GM19099 (cell line): Measurements from ENCODE around the gene PPM1L.

Experiments used
- POLR2A ChIP-seq: IDR thresholded peaks from 3 replicates; pipeline ENCODE4 v1.6.1; 2011; ENCODE audit warnings: low read depth; ENCODE audit not compliant: insufficient read length; ENCODE audit errors: extremely low read depth

PPM1L gene

GRCh38 chr3:160851629-160852210, 95.7 kb downstream of the PPM1L start:
- no peak for TF ChIP-seq POLR2A

- no peak for TF ChIP-seq POLR2A
Measured at GRCh38 chr3:160852856-160853255, 96.8 kb downstream of the PPM1L start.

- TF ChIP-seq POLR2A = no peak
Measured at GRCh38 chr3:160856450-160856849, 100.4 kb downstream of the PPM1L start.

DNA sequence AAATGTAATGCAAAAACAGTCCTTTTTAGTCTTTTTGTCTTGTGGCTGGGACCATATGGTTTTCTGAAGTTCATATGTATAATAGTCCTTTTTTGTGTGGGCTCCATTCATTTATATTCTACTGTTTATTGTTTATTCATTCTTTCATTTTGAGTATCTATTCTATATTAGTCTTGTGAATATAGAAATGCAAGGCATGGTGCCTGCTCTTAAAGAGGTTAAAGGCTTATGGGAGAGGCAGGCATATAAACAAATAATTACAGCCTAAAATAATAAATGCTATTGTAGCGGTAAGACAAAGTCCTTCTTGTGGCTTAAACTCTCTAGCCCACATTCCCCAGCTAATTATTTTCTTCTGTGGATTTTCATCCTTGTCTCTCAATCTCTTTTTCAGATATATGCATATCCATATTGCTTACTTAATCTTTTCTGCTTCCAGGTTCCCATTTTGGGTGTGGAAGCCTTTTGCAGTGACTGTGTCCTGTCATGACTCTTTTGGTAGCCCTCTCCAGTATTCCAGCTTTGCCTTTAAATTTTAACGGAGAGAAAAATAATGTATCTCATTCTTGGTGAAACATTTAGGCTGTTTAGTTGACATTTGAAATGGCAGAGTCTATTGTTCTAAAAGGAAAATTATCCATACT, 101.6 kb downstream of the PPM1L start:
- no peak for TF ChIP-seq POLR2A

DNA sequence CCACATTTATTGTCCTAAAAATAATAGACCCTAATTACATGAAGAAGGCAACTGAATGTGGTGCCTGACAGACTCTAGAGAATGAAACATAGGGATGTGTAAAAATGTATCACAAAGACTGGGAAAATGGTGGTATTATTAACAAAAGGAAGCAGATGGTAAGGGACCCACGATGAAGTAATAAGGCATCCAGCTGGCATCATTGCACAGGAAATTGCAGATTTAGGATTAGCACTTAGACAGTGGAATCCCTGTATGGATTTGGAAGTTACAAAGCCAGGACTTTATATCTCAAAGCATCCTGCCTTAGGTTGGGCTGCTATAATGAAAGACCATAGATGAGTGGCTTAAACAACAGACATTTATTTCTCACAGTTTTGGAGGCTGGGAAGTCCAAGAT, 104.3 kb downstream of the PPM1L start:
- no peak for TF ChIP-seq POLR2A

- no peak for TF ChIP-seq POLR2A
Measured at GRCh38 chr3:160869825-160870224, 113.8 kb downstream of the PPM1L start.

GRCh38 chr3:160870327-160870726, 114.3 kb downstream of the PPM1L start:
- no peak for TF ChIP-seq POLR2A

GRCh38 chr3:160874736-160875135, 118.7 kb downstream of the PPM1L start:
- no peak for TF ChIP-seq POLR2A

DNA sequence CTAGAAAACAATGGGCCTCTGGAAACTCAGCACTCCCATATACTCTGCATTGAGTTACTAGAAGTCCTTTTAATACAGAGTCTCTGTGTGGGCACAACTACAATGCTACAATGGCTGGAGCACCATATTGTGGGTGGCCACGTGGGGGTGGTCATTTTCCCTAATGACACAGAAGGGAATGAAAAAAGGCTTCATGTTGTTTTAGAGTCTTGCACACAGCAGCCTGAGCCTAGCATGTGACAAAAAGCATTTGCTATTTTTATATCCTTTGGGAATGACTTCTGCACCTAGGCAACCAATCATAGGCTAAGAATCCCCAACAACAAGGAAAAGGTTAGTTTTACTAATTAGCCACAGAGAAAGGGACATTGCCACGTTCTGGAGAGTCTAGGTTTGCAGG, 120.6 kb downstream of the PPM1L start:
- TF ChIP-seq POLR2A = no peak

GRCh38 chr3:160879859-160880258, 123.8 kb downstream of the PPM1L start:
- TF ChIP-seq POLR2A = no peak

GRCh38 chr3:160883373-160883772, 127.3 kb downstream of the PPM1L start:
- TF ChIP-seq POLR2A = no peak

DNA sequence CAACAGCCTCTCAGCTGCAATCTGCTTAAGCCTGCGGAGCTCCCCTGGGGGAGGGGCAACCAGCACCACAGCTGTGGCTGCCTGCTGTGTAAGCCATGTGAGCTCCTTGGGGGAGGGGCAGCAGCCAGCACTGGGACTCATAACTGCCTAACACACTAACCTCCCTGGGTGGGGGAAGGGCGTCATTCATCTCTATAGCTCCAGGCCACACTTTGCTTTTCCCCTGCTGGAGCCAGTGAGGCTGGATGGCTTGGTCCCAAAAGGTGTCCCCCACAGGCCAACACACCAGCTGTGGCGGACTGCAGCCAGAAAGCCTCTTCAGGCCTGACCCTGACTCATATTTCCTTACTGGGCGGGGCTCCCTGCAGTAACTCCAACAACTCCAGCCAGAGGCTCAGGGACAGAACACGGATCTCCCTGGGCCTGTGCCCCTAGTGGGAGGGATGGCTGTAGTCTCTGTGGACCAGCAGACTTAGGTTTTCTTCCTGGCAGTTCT, 129.8 kb downstream of the PPM1L start:
- no peak for TF ChIP-seq POLR2A

DNA sequence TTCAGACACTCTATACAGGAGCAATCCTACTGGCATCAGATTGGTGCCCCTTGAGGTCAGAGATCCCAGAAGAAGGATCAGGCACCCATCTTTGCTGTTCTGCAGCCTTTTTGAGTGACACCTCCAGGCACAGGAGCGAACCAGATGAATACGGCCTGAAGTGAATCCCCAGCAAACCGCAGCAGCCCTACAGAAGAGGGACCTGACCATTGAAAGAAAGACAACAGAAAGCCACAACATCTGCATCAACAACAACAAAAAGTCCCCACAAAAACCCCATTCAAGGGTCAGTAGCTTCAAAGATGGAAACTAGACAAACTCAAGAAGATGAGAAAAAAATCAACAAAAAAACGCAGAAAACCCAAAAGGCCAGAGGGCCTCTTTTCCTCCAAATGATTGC, 130.4 kb downstream of the PPM1L start:
- no peak for TF ChIP-seq POLR2A

GRCh38 chr3:160893207-160893606, 137.2 kb downstream of the PPM1L start:
- no peak for TF ChIP-seq POLR2A

GRCh38 chr3:160904691-160905090, 148.7 kb downstream of the PPM1L start:
- no peak for TF ChIP-seq POLR2A

GRCh38 chr3:160906646-160907045, 150.6 kb downstream of the PPM1L start:
- no peak for TF ChIP-seq POLR2A

- TF ChIP-seq POLR2A = no peak
Measured at GRCh38 chr3:160909917-160910316, 153.9 kb downstream of the PPM1L start.
